Measurements from ENCODE around the gene IGF1R. TPM values are rescaled to one million over a fixed set of nuclear protein-coding genes. Genes with fewer than 3 reads are reported as not detected.

IGF1R gene
- total RNA-seq, 1 experiment from 2014 or later: 125 TPM

GRCh38 chr15:98794211-98794610, 145.9 kb downstream of the IGF1R start:
- H3K9me3 Mint-ChIP-seq: no peaks in the 10 kb centered on the region
- ChIA-PET POLR2A (no interaction called here), CTCF (interaction anchor here (1.3 to 2.1 kb wide), 3 partner anchors 11 to 57 kb away, joined by 3 to 5 read pairs (median 4); no protein-coding TSS in a partner anchor)
- 0 out of 2 replicates have a peak overlapping the region, but pooled peaks have one; percentile 3 for H3K4me3 Mint-ChIP-seq
- 0 out of 2 replicates have a peak overlapping the region, but pooled peaks have one; percentile 11 for H3K27ac Mint-ChIP-seq
- ATAC-seq: no peak
- DNase-seq (ENCODE audit: low spot score): no peak
- TF ChIP-seq RELA (CRISPR knock-in tag; IDR thresholded peaks at IDR 0.05; ENCODE audit: borderline replicate concordance) (no peak), ATF1 (CRISPR knock-in tag; IDR thresholded peaks at IDR 0.05) (no peak), ATF6 (CRISPR knock-in tag; IDR thresholded peaks at IDR 0.05) (no peak), EMX1 (CRISPR knock-in tag; IDR thresholded peaks at IDR 0.05) (no peak), MAX (CRISPR knock-in tag; IDR thresholded peaks at IDR 0.05) (no peak), CREM (CRISPR knock-in tag; IDR thresholded peaks at IDR 0.05) (no peak), RORB (CRISPR knock-in tag; IDR thresholded peaks at IDR 0.05) (no peak), JUN (CRISPR knock-in tag; IDR thresholded peaks at IDR 0.05) (no peak), TEAD1 (CRISPR knock-in tag; IDR thresholded peaks at IDR 0.05) (no peak), MYBL2 (CRISPR knock-in tag; IDR thresholded peaks at IDR 0.05) (no peak), E2F1 (CRISPR knock-in tag; IDR thresholded peaks at IDR 0.05) (no peak), ZSCAN18 (CRISPR knock-in tag; IDR thresholded peaks at IDR 0.05) (no peak), USF2 (CRISPR knock-in tag; IDR thresholded peaks at IDR 0.05) (no peak), GABPB1 (CRISPR knock-in tag; IDR thresholded peaks at IDR 0.05) (no peak), PRRX2 (CRISPR knock-in tag; IDR thresholded peaks at IDR 0.05) (no peak)
- TF ChIP-seq, protein P1, sequence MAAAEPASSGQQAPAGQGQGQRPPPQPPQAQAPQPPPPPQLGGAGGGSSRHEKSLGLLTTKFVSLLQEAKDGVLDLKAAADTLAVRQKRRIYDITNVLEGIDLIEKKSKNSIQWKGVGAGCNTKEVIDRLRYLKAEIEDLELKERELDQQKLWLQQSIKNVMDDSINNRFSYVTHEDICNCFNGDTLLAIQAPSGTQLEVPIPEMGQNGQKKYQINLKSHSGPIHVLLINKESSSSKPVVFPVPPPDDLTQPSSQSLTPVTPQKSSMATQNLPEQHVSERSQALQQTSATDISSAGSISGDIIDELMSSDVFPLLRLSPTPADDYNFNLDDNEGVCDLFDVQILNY (CRISPR knock-in tag; IDR thresholded peaks at IDR 0.05): no peak
- TF ChIP-seq, protein P2, sequence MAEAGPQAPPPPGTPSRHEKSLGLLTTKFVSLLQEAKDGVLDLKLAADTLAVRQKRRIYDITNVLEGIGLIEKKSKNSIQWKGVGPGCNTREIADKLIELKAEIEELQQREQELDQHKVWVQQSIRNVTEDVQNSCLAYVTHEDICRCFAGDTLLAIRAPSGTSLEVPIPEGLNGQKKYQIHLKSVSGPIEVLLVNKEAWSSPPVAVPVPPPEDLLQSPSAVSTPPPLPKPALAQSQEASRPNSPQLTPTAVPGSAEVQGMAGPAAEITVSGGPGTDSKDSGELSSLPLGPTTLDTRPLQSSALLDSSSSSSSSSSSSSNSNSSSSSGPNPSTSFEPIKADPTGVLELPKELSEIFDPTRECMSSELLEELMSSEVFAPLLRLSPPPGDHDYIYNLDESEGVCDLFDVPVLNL (CRISPR knock-in tag; IDR thresholded peaks at IDR 0.05; ENCODE audit: borderline replicate concordance, low read depth): no peak
- TF ChIP-seq, protein P3, sequence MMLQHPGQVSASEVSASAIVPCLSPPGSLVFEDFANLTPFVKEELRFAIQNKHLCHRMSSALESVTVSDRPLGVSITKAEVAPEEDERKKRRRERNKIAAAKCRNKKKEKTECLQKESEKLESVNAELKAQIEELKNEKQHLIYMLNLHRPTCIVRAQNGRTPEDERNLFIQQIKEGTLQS (CRISPR knock-in tag; conservative IDR thresholded peaks at IDR 0.05): no peak
- TF ChIP-seq, protein P4, sequence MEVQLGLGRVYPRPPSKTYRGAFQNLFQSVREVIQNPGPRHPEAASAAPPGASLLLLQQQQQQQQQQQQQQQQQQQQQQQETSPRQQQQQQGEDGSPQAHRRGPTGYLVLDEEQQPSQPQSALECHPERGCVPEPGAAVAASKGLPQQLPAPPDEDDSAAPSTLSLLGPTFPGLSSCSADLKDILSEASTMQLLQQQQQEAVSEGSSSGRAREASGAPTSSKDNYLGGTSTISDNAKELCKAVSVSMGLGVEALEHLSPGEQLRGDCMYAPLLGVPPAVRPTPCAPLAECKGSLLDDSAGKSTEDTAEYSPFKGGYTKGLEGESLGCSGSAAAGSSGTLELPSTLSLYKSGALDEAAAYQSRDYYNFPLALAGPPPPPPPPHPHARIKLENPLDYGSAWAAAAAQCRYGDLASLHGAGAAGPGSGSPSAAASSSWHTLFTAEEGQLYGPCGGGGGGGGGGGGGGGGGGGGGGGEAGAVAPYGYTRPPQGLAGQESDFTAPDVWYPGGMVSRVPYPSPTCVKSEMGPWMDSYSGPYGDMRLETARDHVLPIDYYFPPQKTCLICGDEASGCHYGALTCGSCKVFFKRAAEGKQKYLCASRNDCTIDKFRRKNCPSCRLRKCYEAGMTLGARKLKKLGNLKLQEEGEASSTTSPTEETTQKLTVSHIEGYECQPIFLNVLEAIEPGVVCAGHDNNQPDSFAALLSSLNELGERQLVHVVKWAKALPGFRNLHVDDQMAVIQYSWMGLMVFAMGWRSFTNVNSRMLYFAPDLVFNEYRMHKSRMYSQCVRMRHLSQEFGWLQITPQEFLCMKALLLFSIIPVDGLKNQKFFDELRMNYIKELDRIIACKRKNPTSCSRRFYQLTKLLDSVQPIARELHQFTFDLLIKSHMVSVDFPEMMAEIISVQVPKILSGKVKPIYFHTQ (CRISPR knock-in tag; IDR thresholded peaks at IDR 0.05): no peak
- peaks cover 98% of the 10 kb centered on the region for H3K4me1 Mint-ChIP-seq
- H3K36me3 Mint-ChIP-seq: no peaks in the 10 kb centered on the region
- no peaks in the 10 kb centered on the region for H3K27me3 Mint-ChIP-seq (ENCODE audit: low read depth)

All from WTC11 (cell line).